ENCODE data around the gene SHROOM4.

DNA sequence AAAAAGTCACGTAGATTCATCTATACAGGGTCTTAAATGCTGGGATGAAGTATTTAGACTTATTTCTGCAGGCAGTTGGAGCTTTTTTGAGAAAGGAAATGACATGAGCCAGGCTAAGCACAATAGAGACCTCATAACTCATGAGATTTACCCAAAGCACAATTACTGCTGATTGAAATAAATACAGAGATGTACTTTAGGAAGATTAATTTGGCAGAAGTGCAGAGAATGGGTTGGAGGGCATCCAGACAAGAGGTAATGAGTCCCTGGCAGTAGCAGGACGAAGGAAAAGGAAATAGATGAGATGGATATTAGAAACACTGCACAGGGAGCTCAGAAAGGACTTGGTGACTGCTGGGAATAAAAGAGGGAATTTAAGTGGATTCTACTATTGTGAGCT is 129.1 kb downstream of the SHROOM4 start:
- TF ChIP-seq, protein P1, sequence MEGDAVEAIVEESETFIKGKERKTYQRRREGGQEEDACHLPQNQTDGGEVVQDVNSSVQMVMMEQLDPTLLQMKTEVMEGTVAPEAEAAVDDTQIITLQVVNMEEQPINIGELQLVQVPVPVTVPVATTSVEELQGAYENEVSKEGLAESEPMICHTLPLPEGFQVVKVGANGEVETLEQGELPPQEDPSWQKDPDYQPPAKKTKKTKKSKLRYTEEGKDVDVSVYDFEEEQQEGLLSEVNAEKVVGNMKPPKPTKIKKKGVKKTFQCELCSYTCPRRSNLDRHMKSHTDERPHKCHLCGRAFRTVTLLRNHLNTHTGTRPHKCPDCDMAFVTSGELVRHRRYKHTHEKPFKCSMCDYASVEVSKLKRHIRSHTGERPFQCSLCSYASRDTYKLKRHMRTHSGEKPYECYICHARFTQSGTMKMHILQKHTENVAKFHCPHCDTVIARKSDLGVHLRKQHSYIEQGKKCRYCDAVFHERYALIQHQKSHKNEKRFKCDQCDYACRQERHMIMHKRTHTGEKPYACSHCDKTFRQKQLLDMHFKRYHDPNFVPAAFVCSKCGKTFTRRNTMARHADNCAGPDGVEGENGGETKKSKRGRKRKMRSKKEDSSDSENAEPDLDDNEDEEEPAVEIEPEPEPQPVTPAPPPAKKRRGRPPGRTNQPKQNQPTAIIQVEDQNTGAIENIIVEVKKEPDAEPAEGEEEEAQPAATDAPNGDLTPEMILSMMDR (IDR thresholded peaks at IDR 0.05), result no peak
- no peak for TF ChIP-seq POLR2A (IDR thresholded peaks at IDR 0.05)
